Measurements from ENCODE around the gene PALB2. TPM values are rescaled to one million over a fixed set of nuclear protein-coding genes. Genes with fewer than 3 reads are reported as not detected.

Gene PALB2
- 1 to 10 TPM; 4.4 to 7.9 TPM for total RNA-seq

- intact Hi-C loops (cut with DNase I) = no loop called here
- DNase-seq = peak; percentile 91 to 95 (median 94)
- Histone ChIP-seq H3K36me3 (replicated peaks in 1 of 2; ENCODE audit: insufficient read depth in 1 of 2, low read depth in 2 of 2) (no peaks in the 10 kb centered on the region), H3K4me1 (peaks cover 21% of the 10 kb centered on the region), H3K4me3 (peak within 1 kb of the TSS; percentile 80 to 99), H3K27me3 (no peaks in the 10 kb centered on the region), H3K27ac (peak within 1 kb of the TSS; percentile 50 to 82 (median 68)), H3K9me3 (no peaks in the 10 kb centered on the region)
- peak in 2 of 3 donors; percentile 58 to 72 for TF ChIP-seq POLR2A (IDR thresholded peaks at IDR 0.05)
- TF ChIP-seq, protein P1, sequence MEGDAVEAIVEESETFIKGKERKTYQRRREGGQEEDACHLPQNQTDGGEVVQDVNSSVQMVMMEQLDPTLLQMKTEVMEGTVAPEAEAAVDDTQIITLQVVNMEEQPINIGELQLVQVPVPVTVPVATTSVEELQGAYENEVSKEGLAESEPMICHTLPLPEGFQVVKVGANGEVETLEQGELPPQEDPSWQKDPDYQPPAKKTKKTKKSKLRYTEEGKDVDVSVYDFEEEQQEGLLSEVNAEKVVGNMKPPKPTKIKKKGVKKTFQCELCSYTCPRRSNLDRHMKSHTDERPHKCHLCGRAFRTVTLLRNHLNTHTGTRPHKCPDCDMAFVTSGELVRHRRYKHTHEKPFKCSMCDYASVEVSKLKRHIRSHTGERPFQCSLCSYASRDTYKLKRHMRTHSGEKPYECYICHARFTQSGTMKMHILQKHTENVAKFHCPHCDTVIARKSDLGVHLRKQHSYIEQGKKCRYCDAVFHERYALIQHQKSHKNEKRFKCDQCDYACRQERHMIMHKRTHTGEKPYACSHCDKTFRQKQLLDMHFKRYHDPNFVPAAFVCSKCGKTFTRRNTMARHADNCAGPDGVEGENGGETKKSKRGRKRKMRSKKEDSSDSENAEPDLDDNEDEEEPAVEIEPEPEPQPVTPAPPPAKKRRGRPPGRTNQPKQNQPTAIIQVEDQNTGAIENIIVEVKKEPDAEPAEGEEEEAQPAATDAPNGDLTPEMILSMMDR (IDR thresholded peaks at IDR 0.05) = peak in 3 of 7 experiments; percentile 8 to 34 (median 11)
- ATAC-seq = peak; percentile 100
- WGBS, 2 donors = 1% methylated on average over 30 to 64 of the region's 64 CpGs
Measured at GRCh38 chr16:23640931-23641765, at the start of gene PALB2, which contains the start of gene DCTN5. Gene PALB2 (minus strand): TSS chr16:23641310. CDS start chr16:23641157, 153 bp downstream. Gene DCTN5 (plus strand): TSS chr16:23641466. CDS start chr16:23641543, 77 bp downstream.

DNA sequence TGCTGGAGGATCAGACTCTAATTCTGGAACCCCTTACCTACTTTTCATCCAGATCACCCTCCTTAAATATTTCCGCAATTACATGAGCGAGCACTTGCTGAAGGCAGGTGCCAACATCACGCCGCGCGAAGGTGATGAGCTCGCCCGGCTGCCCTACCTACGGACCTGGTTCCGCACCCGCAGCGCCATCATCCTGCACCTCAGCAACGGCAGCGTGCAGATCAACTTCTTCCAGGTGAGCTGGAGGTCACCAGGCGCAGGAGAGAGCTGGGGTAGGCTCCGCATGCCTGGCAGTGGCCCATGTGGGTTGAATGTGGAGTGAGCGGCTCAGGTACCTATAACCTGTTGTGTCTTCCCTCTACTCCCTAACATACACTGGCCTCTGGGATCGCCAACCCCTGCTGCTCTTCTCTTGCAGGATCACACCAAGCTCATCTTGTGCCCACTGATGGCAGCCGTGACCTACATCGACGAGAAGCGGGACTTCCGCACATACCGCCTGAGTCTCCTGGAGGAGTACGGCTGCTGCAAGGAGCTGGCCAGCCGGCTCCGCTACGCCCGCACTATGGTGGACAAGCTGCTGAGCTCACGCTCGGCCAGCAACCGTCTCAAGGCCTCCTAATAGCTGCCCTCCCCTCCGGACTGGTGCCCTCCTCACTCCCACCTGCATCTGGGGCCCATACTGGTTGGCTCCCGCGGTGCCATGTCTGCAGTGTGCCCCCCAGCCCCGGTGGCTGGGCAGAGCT, 48.5 kb upstream of the PALB2 start:
- DNase-seq = no peak
- TF ChIP-seq, protein P1 (IDR thresholded peaks at IDR 0.05) = no peak
- no peak for TF ChIP-seq POLR2A (IDR thresholded peaks at IDR 0.05)
- 94 to 98% methylated on average over 22 to 36 of the region's 36 CpGs for WGBS, 2 donors
- Histone ChIP-seq H3K36me3 (replicated peaks in 1 of 2; ENCODE audit: insufficient read depth in 1 of 2, low read depth in 2 of 2) (peaks cover 8 to 11% of the 10 kb centered on the region in 2 donors), H3K9me3 (no peaks in the 10 kb centered on the region), H3K4me1 (no peaks in the 10 kb centered on the region), H3K27me3 (no peaks in the 10 kb centered on the region), H3K4me3 (no peak overlapping the region), H3K27ac (no peak overlapping the region)
- intact Hi-C loops (cut with DNase I) = no loop called here
- no peak for ATAC-seq

GRCh38 chr16:23687034-23687808, 46.1 kb upstream of the PALB2 start:
- TF ChIP-seq POLR2A (IDR thresholded peaks at IDR 0.05) = no peak
- TF ChIP-seq, protein P1 (IDR thresholded peaks at IDR 0.05) = no peak
- Histone ChIP-seq H3K27ac (no peak overlapping the region), H3K36me3 (replicated peaks in 1 of 2; ENCODE audit: insufficient read depth in 1 of 2, low read depth in 2 of 2) (peaks cover 8 to 11% of the 10 kb centered on the region in 2 donors), H3K4me3 (no peak overlapping the region), H3K9me3 (no peaks in the 10 kb centered on the region), H3K27me3 (no peaks in the 10 kb centered on the region), H3K4me1 (no peaks in the 10 kb centered on the region)
- 93 to 94% methylated on average over 12 to 16 of the region's 16 CpGs for WGBS, 2 donors
- DNase-seq (no peak), ATAC-seq (no peak)
- intact Hi-C loops (cut with DNase I) = no loop called here

DNA sequence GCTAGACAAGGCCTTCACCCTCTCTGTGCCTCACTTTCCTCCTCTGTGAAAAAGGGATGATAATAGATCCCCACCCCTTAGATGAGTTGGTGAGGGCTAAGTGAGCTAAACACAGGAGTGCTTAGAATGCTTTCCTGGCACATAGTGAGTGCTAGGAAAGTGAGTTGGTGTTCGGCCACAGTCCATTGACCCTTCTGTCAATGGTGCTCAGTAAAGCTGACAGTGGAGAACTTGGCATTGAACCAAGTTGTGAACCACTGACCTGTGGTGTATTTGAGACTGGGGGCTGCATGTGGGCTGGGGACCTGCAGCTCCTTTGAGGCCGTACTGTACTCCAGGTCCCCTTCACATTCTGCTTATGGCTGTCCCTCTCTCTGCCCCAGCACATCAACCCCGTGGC, 42.4 kb upstream of the PALB2 start:
- no peak overlapping the region for H3K27ac ChIP-seq
- H3K9me3 ChIP-seq = no peaks in the 10 kb centered on the region
- no peak for DNase-seq
- H3K4me3 ChIP-seq = no peak overlapping the region
- ATAC-seq = no peak
- intact Hi-C loops (cut with DNase I) = no loop called here
- TF ChIP-seq, protein P1 (IDR thresholded peaks at IDR 0.05) = no peak
- TF ChIP-seq POLR2A (IDR thresholded peaks at IDR 0.05) = no peak
- WGBS, 2 donors = 89 to 96% methylated on average over 3 of the region's 3 CpGs
- H3K4me1 ChIP-seq = peaks cover 8% of the 10 kb centered on the region
- H3K36me3 ChIP-seq (replicated peaks in 1 of 2; ENCODE audit: insufficient read depth in 1 of 2, low read depth in 2 of 2) = peaks cover 0 to 4% of the 10 kb centered on the region in 2 donors
- no peaks in the 10 kb centered on the region for H3K27me3 ChIP-seq

All from body of pancreas (tissue), 4 donors.